H9 (cell line): Measurements from ENCODE around the gene RESP18. TPM values are rescaled to one million over a fixed set of nuclear protein-coding genes. Genes with fewer than 3 reads are reported as not detected.

Source experiments
- DNase-seq: peaks from one replicate; pipeline ENCODE4 v3.0.0-alpha.2; 2017
- H2AFZ ChIP-seq: one replicate; pipeline ENCODE4 v1.6.1; 2013; ENCODE audit warnings: mild to moderate bottlenecking, low read length, control low read depth, moderate library complexity
- H2AK5ac ChIP-seq: 2 replicates; pipeline ENCODE4 v1.6.1; 2013; ENCODE audit warnings: low read length, control low read depth, mixed read lengths; ENCODE audit not compliant: insufficient read length
- H2BK120ac ChIP-seq: one replicate; pipeline ENCODE4 v1.6.1; 2013; ENCODE audit warnings: low read depth, mild to moderate bottlenecking, low read length, control low read depth, inconsistent platforms; ENCODE audit not compliant: poor library complexity, severe bottlenecking
- H2BK12ac ChIP-seq: 2 replicates; pipeline ENCODE4 v1.6.1; 2013; ENCODE audit warnings: low read length, control low read depth, mixed read lengths, low read depth; ENCODE audit not compliant: insufficient read length
- H2BK15ac ChIP-seq: 2 replicates; pipeline ENCODE4 v1.6.1; 2013; ENCODE audit warnings: low read depth, low read length, control low read depth
- H2BK20ac ChIP-seq: one replicate; pipeline ENCODE4 v1.6.1; 2013; ENCODE audit warnings: low read depth, mild to moderate bottlenecking, low read length, control low read depth, inconsistent platforms; ENCODE audit not compliant: poor library complexity, severe bottlenecking
- H2BK5ac ChIP-seq: 2 replicates; pipeline ENCODE4 v1.6.1; 2013; ENCODE audit warnings: low read length, control low read depth, mixed read lengths; ENCODE audit not compliant: insufficient read length
- H3K14ac ChIP-seq: 2 replicates; pipeline ENCODE4 v1.6.1; 2013; ENCODE audit warnings: low read length, control low read depth; ENCODE audit not compliant: insufficient read depth
- H3K18ac ChIP-seq: 2 replicates; pipeline ENCODE4 v1.6.1; 2013; ENCODE audit warnings: low read depth, mild to moderate bottlenecking, mixed read lengths, low read length, control low read depth; ENCODE audit not compliant: insufficient read length
- H3K23ac ChIP-seq: 2 replicates; pipeline ENCODE4 v1.6.1; 2013; ENCODE audit warnings: low read length, control low read depth, mixed read lengths, low read depth; ENCODE audit not compliant: insufficient read length
- H3K23me2 ChIP-seq: 2 replicates; pipeline ENCODE4 v1.6.1; 2013; ENCODE audit warnings: low read depth, mild to moderate bottlenecking, mixed read lengths, low read length, control low read depth; ENCODE audit not compliant: insufficient read length, poor library complexity, severe bottlenecking
- H3K27ac ChIP-seq: 2 replicates; pipeline ENCODE4 v1.5.1; 2013; ENCODE audit warnings: low read length, control low read depth, mixed read lengths, low read depth; ENCODE audit not compliant: insufficient read length
- H3K27me3 ChIP-seq: 2 replicates; pipeline ENCODE4 v1.6.1; 2013; ENCODE audit warnings: low read length, control low read depth, inconsistent platforms; ENCODE audit not compliant: insufficient read depth
- H3K4ac ChIP-seq: 2 replicates; pipeline ENCODE4 v1.6.1; 2013; ENCODE audit warnings: low read depth, mild to moderate bottlenecking, control low read depth, inconsistent platforms, low read length, moderate library complexity
- H3K4me1 ChIP-seq: 2 replicates; pipeline ENCODE4 v1.6.1; 2013; ENCODE audit warnings: low read length, control low read depth, inconsistent platforms; ENCODE audit not compliant: insufficient read depth
- H3K4me2 ChIP-seq: 2 replicates; pipeline ENCODE4 v1.6.1; 2013; ENCODE audit warnings: low read length, control low read depth, mixed read lengths; ENCODE audit not compliant: insufficient read length, insufficient read depth
- H3K56ac ChIP-seq: 2 replicates; pipeline ENCODE4 v1.6.1; 2013; ENCODE audit warnings: low read depth, mild to moderate bottlenecking, mixed read lengths, low read length, control low read depth; ENCODE audit not compliant: insufficient read length
- H3K79me1 ChIP-seq: 2 replicates; pipeline ENCODE4 v1.6.1; 2013; ENCODE audit warnings: low read depth, mild to moderate bottlenecking, moderate library complexity, low read length, control low read depth, inconsistent platforms; ENCODE audit not compliant: insufficient read depth, poor library complexity, severe bottlenecking
- H3K79me2 ChIP-seq: 2 replicates; pipeline ENCODE4 v1.6.1; 2013; ENCODE audit warnings: low read length, control low read depth, inconsistent platforms; ENCODE audit not compliant: insufficient read depth
- H3K9ac ChIP-seq: 2 replicates; pipeline ENCODE4 v1.6.1; 2013; ENCODE audit warnings: low read length, control low read depth, mixed read lengths; ENCODE audit not compliant: insufficient read length; ENCODE audit errors: extremely low read depth
- H3K9me3 ChIP-seq: one replicate; pipeline ENCODE4 v1.6.1; 2013; ENCODE audit warnings: low read depth, low read length, inconsistent platforms; ENCODE audit not compliant: control insufficient read depth
- H3T11ph ChIP-seq: one replicate; pipeline ENCODE4 v1.6.1; 2013; ENCODE audit warnings: mild to moderate bottlenecking, low read length, control low read depth, inconsistent platforms
- H4K20me1 ChIP-seq: one replicate; pipeline ENCODE4 v1.6.1; 2013; ENCODE audit not compliant: control insufficient read depth, insufficient read length, insufficient read depth
- H4K5ac ChIP-seq: 2 replicates; pipeline ENCODE4 v1.6.1; 2013; ENCODE audit warnings: low read depth, mild to moderate bottlenecking, mixed read lengths, low read length, control low read depth; ENCODE audit not compliant: insufficient read length
- H4K8ac ChIP-seq: replicated peaks from 2 replicates; pipeline ENCODE4 v1.6.1; 2013; ENCODE audit warnings: low read length, control low read depth, mixed read lengths, low read depth; ENCODE audit not compliant: insufficient read length
- H4K91ac ChIP-seq: 2 replicates; pipeline ENCODE4 v1.6.1; 2013; ENCODE audit warnings: low read depth, mild to moderate bottlenecking, moderate library complexity, mixed read lengths, low read length, control low read depth; ENCODE audit not compliant: insufficient read length
- H3K27ac Mint-ChIP-seq, 3 experiments: 2 replicates in 2 of 3; 3 replicates in 1 of 3; pipeline ENCODE4 v1.8.0; 2020 to 2021; ENCODE audit warnings: mixed read lengths in 3 of 3, mild to moderate bottlenecking in 1 of 3, moderate library complexity in 1 of 3
- H3K27me3 Mint-ChIP-seq: 2 replicates; pipeline ENCODE4 v1.8.0; 2021; ENCODE audit warnings: low read depth, mild to moderate bottlenecking, moderate library complexity, mixed read lengths
- H3K36me3 Mint-ChIP-seq, 3 experiments: 2 replicates in 2 of 3; 3 replicates in 1 of 3; pipeline ENCODE4 v1.8.0; 2020 to 2021; ENCODE audit warnings: low read depth in 3 of 3, mixed read lengths in 3 of 3; ENCODE audit not compliant: insufficient read depth in 1 of 3
- H3K4me1 Mint-ChIP-seq, 2 experiments: 2 replicates each; pipeline ENCODE4 v1.8.0; 2020; ENCODE audit warnings: mixed read lengths in 2 of 2
- H3K4me3 Mint-ChIP-seq, 2 experiments: 2 replicates in 1 of 2; 3 replicates in 1 of 2; pipeline ENCODE4 v1.8.0; 2020 to 2021; ENCODE audit warnings: mild to moderate bottlenecking in 2 of 2, mixed read lengths in 2 of 2, moderate library complexity in 1 of 2
- H3K9me3 Mint-ChIP-seq, 2 experiments: 2 replicates in 1 of 2; 3 replicates in 1 of 2; pipeline ENCODE4 v1.8.0; 2020; ENCODE audit warnings: mild to moderate bottlenecking in 2 of 2, mixed read lengths in 2 of 2, moderate library complexity in 1 of 2
- CTCF ChIP-seq: fragments of 200-600 bp; sonication (generic); conservative IDR thresholded peaks from 3 replicates; pipeline ENCODE4 v1.8.0; 2021; ENCODE audit warnings: antibody characterized with exemption, mild to moderate bottlenecking
- WGBS: extraction: QIAGEN DNeasy Blood & Tissue Kit; methylation state at CpG from one replicate; pipeline ENCODE4 v1.1.7; 2013; ENCODE audit warnings: missing lambda C conversion rate, low lambda C conversion rate, mixed read lengths; ENCODE audit not compliant: insufficient read length; ENCODE audit errors: extremely low coverage; 5-methylcytosine and 5-hydroxymethylcytosine counted together
- total RNA-seq: library from RNA; stranded (reverse); gene quantifications from 2 replicates; pipeline ENCODE4 v1.2.1, GENCODE V29; 2021

Gene RESP18
- total RNA-seq, 1 experiment from 2014 or later, result not detected

DNA sequence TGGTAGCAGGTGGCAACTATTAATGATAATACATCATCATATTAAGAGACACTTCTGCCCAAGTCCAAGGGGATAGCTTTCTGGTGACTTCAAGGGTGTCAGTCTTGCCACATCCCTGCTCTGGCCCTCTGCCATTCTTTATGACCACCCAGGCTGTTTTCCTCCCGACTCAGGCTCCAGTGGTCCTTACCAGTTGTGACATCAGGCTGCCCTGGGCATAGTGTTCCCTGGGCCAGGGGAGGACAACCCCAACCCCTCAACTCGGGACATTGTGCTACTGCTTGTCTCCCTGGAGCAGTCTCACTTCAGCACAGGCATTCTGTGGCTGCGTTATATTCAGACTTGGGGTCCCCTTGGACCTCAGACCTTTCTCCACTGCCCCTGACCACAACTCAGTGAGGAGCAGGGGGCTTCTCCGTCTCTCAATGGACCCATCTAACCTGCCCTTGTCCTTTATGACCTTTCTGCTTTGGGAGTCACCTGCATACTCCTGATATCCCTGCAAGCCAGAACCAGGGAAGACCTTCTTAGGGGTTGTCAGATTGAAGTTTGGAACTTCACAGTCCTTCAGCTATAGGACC, 40.5 kb downstream of the RESP18 start:
- no CpG with 5 or more reads among the region's 4 CpGs for WGBS
- no peak overlapping the region for H2BK20ac ChIP-seq
- H3K27ac Mint-ChIP-seq, result no peak overlapping the region; a peak in 1 of 7 replicates
- H2AK5ac ChIP-seq, result no peak overlapping the region
- no peak overlapping the region for H3K9ac ChIP-seq
- no peaks in the 10 kb centered on the region for H4K20me1 ChIP-seq
- no peak overlapping the region for H3T11ph ChIP-seq
- no peak overlapping the region for H3K4me2 ChIP-seq
- no peak overlapping the region for H3K18ac ChIP-seq
- TF ChIP-seq CTCF, result no peak
- no peak overlapping the region for H4K5ac ChIP-seq
- no peaks in the 10 kb centered on the region for H3K9me3 ChIP-seq
- H4K8ac ChIP-seq, result no peak overlapping the region
- H2BK120ac ChIP-seq, result no peak overlapping the region
- H3K4me1 ChIP-seq, result no peaks in the 10 kb centered on the region
- peaks cover 6% of the 10 kb centered on the region for H3K23me2 ChIP-seq
- H3K79me2 ChIP-seq, result no peaks in the 10 kb centered on the region
- no peak overlapping the region for H2BK15ac ChIP-seq
- H3K23ac ChIP-seq, result no peak overlapping the region
- no peak overlapping the region for H2BK12ac ChIP-seq
- H3K27me3 Mint-ChIP-seq, result peaks cover 45% of the 10 kb centered on the region
- H4K91ac ChIP-seq, result no peak overlapping the region
- no peak overlapping the region for H3K4ac ChIP-seq
- H3K27ac ChIP-seq, result no peak overlapping the region
- H3K4me1 Mint-ChIP-seq, result peaks cover 10 to 11% of the 10 kb centered on the region in 2 experiments
- H3K4me3 Mint-ChIP-seq, result no peak overlapping the region
- H3K79me1 ChIP-seq, result no peaks in the 10 kb centered on the region
- H3K9me3 Mint-ChIP-seq, result peaks cover 2 to 7% of the 10 kb centered on the region in 2 experiments; a peak in 3 of 5 replicates
- no peak for DNase-seq
- H2BK5ac ChIP-seq, result no peak overlapping the region
- H3K14ac ChIP-seq, result no peak overlapping the region; the same call in 1 of the 2 replicates
- no peaks in the 10 kb centered on the region; the same call in 1 of the 2 replicates for H3K27me3 ChIP-seq
- H3K56ac ChIP-seq, result no peak overlapping the region
- H2AFZ ChIP-seq, result no peak overlapping the region
- peaks cover 0 to 4% (median 2%) of the 10 kb centered on the region in 3 experiments; a peak in 2 of 7 replicates for H3K36me3 Mint-ChIP-seq
